Heart left ventricle (tissue), 13 donors: ENCODE measurements around the gene UQCC2.

Experiments
- POLR2A ChIP-seq, 2 donors: fragments of 450-650 bp; IDR thresholded peaks; one replicate each; pipeline ENCODE4 v1.6.1; 2017; ENCODE audit warnings: antibody characterized with exemption in 2 of 2, mild to moderate bottlenecking in 2 of 2, moderate library complexity in 2 of 2
- TF ChIP-seq, protein P1 (sequence below), 12 donors: fragments of 200-600 bp; sonication (generic) in 4 of 12; IDR thresholded peaks; one replicate each; pipeline versions ENCODE4 v1.5.0 to v1.8.0; 2018 to 2022; ENCODE audit warnings: antibody characterized with exemption in 12 of 12, mild to moderate bottlenecking in 5 of 12
- donor health status: ischemic (EF 13 %, LVEDD 7.1; RV severe dilation, severe dysfunction).
- donor health status: DM: no; HTN: yes; CAD: no.
- donor health status: DM: no; HTN: no; CAD: no.
- donor health status: ischemic (EF 25% LVEDD 6.9; RV normal size, moderate dysfunction).
- donor health status: ischemic (EF 25% LVEDD 5.7; RV mildly dilated, moderate dysfunction).
- donor health status: ischemic (EF 35%, LVEDD 5.7; RV mildly dilated, moderate dysfunction).
- donor health status: nonischemic (EF 11% LVEDD 7.7; RV severe dilation, severe dysfunction).
- donor health status: DM: yes; HTN: yes; CAD: no.
- donor health status: PGD.
- donor health status: ischemic (EF 29% LVEDD 5.4; RV normal size, mild dysfunction).
- donor health status: nonischemic (EF 23%, LVEDD 6.1; RV moderate dilation, normal function).

DNA sequence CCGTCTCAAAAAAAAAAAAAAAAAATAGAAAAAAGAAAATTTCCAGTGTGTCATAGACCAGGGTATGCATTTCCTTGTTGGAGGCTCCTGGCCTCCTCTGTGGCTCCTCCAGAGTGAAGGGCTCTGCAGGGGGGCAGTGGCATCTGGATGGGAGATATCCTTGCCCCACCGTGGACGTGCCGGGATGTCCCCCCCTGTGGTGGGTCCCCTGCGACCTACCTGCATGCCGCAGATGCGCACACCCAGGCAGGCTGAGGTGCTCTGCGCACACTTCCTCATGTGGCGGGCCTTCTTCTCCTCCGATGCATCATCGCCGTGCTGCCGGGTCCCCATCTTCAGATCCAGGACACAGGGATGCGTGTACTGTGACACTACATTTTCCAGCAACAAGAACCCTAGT is 13.7 kb upstream of the UQCC2 start:
- TF ChIP-seq, protein P1, sequence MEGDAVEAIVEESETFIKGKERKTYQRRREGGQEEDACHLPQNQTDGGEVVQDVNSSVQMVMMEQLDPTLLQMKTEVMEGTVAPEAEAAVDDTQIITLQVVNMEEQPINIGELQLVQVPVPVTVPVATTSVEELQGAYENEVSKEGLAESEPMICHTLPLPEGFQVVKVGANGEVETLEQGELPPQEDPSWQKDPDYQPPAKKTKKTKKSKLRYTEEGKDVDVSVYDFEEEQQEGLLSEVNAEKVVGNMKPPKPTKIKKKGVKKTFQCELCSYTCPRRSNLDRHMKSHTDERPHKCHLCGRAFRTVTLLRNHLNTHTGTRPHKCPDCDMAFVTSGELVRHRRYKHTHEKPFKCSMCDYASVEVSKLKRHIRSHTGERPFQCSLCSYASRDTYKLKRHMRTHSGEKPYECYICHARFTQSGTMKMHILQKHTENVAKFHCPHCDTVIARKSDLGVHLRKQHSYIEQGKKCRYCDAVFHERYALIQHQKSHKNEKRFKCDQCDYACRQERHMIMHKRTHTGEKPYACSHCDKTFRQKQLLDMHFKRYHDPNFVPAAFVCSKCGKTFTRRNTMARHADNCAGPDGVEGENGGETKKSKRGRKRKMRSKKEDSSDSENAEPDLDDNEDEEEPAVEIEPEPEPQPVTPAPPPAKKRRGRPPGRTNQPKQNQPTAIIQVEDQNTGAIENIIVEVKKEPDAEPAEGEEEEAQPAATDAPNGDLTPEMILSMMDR (IDR thresholded peaks at IDR 0.05) = no peak
- no peak for TF ChIP-seq POLR2A (IDR thresholded peaks at IDR 0.05)
